Renal pelvis (tissue), 4 donors: Measurements from ENCODE around the gene SYNGR2. TPM values are rescaled to one million over a fixed set of nuclear protein-coding genes. Genes with fewer than 3 reads are reported as not detected.
"Not testable (repeated sequence)": the region's sequence is repeated elsewhere in the genome, so short reads cannot be mapped to it uniquely, and the experiment has no call there.

Experiments
- DNase-seq: peaks from one replicate; pipeline ENCODE4 v3.0.0-alpha.2; 2013
- polyA plus RNA-seq, 3 donors: library from polyadenylated mRNA; unstranded; fragments of 120-200 nt; gene quantifications; one replicate each; pipeline ENCODE4 v1.2.1, GENCODE V29; 2013; ENCODE audit not compliant: insufficient read length in 3 of 3

SYNGR2 gene
- polyA plus RNA-seq, 3 donors, result 71.5 to 79.1 (median 72.9) TPM

DNA sequence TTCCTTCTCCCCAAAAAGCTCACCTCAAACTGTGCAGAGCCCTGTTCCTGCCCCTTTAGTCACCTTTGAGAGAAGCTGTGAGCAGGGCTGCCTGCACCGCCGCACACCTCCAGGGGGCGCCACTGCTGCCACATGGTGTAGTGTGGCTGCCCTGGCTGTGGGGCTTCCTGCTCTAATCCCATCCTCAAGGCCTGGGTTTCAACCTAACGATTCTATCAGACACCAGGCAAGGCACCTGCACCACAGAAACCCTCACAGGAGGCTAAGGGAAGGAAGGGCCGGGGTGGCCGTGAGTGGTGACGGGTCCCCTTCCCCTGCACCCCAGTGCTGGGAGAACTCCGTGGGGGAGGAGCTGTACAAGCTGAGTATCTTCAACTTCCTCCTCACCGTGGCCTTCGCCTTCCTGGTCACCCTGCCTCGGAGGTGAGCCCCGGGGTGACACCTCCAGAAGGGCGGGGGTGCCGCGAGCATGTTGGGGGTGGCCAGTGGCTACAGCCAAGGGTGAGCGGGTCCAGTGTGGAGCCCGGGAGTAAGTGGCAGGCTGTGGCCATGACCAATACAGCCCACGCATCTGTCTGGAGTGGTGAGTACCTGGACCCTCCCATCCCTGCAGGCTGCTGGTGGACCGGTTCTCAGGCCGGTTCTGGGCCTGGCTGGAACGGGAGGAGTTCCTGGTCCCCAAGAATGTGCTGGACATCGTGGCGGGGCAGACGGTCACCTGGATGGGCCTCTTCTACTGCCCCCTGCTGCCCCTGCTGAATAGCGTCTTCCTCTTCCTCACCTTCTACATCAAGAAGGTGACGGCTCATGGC lies 30.8 kb upstream of the SYNGR2 start:
- DNase-seq, result no peak

DNA sequence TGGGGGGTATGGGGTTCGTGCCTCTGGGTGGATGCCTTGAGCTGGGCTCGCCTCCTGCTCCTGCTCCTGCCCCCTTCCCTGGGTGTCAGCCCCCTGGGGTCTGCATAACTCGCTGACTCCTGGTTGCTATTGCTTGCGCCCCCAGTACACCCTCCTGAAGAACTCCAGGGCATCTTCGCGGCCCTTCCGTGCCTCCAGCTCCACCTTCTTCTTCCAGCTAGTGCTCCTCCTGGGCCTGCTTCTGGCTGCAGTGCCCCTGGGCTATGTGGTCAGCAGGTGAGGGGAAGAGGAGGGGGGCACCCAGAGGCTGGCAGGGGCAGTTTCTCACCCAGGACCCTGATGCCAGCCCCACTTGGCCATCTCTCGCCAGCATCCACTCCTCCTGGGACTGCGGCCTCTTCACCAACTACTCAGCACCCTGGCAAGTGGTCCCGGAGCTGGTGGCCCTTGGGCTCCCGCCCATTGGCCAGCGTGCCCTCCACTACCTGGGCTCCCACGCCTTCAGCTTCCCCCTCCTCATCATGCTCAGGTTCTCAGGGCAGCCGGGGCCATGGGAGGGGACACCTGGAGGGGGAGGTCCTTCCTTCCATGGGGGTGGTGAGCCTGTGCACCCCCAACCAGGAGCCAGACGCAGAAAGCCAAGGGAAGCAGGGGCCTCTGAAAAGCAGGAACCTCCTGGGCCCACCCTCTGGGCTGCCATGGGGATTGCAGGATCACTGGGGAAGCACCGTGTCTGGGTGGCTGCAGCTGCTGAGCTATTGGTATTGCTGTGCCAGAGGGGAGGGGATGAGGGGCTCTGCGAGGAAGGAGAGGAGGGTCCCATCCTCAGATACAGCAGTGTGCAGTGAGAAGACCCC lies 29.9 kb upstream of the SYNGR2 start:
- no peak for DNase-seq

DNA sequence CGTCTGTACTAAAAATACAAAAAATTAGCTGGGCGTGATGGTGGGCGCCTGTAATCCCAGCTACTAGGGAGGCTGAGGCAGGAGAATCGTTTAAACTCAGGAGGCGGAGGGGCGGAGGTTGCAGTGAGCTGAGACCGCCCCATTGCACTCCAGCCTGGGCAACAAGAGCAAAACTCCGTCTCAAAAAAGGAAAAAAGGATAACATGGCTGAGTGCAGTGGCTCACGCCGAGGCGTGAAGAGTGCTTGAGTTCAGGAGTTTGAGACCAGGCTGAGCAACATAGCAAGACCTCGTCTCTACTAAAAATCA lies 28.6 kb upstream of the SYNGR2 start:
- not testable (repeated sequence) for DNase-seq

DNA sequence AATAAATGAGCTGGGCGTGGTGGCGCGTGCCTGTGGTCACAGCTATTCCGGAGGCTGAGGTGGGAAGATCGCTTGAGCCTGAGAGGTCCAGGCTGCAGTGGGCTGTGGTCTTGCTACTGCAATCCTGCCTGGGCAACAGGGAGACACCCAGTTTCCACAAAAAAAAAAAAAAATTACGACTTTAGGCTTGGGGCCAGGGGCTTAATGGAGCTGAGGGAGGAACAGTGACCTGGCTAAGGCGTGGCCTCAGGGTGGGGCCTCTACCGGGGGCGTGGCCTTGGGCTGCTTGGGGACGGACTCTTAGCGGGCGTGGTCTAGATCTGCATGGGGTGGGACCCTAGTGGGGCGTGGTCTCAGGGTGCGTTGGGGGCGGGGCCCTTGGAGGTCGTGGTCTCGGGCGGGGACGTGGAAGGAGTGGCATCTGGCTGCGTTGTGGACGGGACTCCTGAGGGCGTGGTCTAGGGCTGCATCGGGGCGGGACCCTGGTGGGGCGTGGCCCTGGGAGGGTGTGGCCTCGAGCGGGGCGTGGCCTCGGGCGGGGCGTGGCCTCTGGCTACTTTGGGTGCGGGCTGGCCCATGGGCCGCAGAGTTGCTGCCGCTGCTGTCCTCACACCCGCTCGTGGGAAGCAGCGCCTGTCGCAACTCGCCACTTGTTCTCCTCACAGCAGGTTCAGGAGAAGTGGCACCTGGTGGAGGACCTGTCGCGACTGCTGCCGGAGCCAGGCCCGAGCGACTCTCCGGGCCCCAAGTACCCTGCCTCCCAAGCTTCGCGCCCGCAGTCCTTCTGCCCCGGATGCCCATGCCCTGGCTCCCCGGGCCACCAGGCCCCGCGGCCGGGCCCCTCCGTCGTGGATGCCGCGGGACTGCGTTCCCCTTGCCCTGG lies 28.0 kb upstream of the SYNGR2 start:
- peak; percentile 72 for DNase-seq

DNA sequence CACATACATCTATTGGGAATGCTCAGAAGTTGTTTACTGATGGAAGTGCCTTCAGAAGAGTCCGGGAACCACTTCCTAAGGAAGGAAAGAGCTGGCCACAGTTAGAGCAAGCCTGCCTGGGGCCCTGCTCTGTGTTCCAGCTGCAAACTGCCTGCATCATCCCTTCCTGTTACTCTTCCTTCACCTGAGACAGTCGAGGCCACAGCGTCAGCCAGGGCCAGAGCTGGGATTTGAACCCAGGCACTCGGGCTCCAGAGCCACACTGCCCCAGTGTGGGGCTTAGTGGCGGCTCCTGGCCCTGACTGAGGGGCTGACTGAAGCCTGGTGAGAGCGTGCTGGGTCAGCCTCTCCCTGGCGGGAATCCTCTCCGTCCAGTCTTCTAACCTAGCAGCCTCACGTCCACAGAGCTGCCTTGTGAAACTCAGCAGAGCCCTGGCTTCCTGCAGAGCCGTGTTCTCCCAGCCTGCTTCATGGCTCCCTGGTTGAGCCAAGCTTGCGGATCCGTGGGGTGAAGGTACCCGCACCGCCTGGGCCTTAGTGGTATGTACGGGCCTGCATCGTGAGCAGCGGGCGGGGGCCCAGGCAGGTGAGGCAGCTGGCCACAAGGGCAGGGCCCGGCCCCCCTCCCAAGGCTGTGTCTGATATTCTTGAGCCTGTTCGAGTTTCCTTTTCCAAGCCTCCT lies 26.8 kb upstream of the SYNGR2 start:
- DNase-seq, result no peak

DNA sequence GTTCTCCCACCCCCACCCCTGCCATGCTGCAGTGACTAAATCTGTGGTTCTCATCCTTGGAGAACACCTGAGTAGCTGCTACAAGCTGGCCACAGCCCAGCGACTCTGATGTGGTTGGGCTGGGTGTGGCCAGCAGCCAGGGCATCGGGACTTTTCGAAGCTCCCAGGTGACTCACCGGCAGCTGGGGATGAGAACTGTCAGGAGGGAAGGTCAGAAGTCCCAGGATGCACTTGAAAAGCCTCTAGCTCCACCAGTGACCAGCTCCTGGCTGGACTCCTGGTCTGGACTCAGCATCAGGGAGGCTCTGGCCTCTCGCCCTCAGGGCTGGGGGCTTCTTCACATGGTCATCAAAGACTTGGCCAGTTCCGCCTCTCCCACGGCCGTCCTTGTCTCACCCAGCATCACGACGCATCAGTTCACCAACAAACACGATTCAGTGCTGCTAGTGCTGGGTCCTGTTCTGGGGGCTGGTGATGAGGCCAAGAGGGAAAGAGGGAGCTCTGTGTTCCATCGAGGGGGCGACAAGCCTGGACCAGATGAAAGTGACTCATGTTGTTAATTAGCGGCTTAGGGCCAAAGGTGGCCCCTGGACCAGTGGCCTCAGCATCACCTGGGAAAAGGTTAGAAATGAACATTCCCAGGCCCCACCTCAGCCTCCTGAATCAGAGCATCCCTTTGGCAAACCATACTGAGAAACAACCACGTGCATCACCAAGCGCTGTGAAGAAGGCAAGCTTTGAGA lies 26.1 kb upstream of the SYNGR2 start:
- no peak for DNase-seq

DNA sequence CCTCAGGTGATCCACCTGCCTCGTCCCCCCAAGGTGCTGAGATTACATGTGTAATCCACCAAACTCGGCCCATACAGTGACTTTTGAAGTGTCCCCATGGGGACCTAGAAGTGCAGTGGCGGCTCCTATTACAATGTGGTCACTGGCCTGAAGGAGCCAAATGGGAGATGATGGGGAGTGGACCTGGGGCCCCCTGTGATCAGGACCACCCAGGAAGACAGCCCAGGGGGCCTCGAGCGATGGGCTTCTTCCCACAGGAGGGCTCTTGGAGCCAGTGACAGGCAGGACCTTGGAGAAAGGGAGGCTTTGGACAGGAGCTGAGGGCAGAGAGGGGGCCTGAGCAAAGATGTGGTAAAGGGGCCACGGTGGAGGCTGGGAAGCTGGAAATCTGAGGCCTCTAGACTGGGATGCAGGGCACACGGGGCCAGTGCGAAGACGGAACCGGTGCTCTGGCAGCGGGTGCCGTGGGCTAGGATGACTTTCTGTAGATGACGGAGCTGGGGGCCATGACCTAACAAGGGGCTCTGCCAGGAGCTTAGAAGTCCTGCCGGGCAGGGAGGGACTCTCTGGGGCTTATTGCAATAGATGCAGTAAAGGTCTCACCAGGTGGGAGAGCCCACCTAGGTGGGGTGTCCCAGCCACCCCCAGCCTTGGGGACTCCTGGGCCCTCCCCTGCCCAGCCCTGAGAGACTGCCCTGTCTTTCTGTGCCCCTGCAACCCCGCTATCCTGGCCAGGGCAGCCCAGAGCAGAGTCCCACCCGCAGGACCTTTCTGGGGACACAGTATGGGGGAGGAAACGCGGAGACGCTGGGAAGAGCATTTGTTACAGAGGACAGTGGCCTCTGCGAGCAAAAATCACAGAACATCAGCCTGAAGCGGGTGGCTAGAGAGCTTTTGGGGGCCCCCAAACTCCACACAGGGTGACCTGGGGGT lies 24.9 kb upstream of the SYNGR2 start:
- DNase-seq, result no peak

DNA sequence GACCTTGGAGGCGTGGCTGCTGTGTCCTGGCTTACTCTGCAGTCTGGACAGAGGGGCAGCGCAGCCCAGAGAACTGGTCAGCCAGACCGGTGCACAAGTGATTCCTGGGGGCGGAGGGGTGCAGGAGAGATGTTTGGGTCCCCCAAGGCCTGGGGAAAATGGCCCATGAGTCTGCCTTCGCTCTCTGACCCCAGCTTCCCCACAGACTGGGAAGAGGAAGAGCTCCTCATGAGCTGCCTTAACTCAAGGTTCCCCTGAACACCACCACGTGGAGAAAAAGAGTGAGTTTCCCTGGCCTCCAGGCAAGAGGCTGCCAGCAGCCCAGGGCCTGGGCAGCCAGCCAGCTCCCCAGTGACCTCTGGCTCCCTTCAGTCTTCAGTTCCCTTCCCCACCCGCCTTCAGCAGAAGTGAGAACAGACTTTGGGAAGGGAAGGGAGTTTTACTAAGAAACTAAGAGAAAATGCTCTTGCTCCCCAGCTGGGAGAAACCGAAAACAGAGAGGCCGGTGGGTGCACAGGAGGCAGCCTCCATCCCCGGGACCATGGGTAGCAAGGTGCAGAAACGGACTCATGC lies 24.1 kb upstream of the SYNGR2 start:
- peak; percentile 77 for DNase-seq

DNA sequence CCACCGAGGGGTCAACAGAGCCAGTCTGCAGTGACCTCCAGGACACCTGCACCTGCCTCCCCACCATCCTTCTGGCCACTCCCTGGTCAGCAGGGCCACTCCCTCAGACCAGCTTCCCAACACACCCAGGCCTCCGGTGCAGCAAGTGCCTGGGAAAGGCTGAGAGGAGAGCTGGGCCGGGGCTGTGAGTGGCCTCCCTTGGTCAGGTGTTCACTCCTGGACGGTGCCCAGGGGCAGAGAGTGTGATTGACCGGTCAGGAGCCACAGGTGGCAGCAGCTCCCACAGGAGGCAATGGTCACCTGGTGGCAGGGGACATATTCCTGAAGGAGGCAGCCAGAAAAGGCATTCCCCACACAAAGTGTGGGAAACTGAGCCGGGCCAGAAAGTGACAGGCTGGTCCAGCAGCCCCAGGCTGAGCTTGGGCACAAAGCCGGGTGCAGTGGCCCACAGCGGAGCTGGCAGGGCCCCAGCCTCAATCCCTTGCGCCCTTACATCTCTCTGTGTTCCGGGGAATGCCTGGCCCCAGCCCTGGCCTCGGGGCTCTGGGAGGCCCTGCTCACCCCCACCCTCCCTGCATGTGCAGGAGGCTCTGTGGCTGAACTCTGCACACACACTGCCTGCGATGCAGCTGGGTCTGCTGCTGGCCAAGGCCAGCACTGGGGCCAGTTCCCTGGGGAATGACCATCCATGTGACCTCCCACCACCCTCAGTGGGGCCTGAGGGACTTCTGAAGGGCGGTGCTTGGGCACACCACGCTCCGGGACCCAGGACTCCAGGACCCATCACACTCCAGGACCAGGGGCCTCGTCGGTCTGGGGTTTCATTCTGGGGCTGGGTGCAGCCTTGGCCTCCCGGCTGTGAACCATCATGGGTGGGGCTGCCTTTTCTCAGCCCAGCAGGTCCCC lies 23.4 kb upstream of the SYNGR2 start:
- DNase-seq, result no peak

DNA sequence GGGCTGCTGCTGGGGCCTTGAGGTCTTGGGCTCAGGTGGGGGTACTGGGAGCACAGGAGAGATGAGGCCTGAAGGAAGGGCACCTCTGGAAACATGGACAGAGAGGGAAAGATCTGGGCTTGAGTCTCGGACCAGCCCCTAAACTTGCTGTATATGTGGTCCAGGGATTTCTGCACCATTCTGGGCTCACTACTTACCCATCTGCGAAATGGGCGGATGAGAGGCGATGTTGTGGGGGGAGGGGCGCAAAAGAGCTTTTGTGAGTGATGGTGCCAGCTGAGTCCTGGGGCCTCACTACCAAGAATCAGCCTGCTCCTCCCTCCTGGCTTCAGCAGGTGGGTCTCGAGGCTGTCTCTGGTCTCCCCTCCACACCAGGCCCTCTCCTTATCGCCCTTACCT lies 21.9 kb upstream of the SYNGR2 start:
- no peak for DNase-seq

DNA sequence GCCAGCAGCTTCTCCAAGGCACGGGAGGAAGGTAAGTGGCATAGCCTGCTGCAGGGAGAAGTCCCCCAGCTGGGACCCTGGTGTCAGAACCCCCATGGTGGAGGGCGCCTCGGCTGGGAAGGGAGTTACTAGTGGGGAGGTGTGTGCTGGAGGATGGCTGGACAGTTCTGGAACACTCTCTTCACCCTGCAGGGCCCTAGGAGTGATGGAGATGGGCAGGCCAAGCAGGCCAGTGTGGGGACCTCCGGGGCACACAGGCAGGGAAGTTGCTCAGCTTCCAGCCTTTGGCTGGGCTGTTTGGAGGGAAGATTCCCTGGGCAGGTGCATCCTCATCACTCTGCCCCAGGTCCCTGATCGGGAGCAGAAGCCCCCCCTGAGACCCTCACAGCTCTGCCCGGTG lies 21.5 kb upstream of the SYNGR2 start:
- no peak for DNase-seq

DNA sequence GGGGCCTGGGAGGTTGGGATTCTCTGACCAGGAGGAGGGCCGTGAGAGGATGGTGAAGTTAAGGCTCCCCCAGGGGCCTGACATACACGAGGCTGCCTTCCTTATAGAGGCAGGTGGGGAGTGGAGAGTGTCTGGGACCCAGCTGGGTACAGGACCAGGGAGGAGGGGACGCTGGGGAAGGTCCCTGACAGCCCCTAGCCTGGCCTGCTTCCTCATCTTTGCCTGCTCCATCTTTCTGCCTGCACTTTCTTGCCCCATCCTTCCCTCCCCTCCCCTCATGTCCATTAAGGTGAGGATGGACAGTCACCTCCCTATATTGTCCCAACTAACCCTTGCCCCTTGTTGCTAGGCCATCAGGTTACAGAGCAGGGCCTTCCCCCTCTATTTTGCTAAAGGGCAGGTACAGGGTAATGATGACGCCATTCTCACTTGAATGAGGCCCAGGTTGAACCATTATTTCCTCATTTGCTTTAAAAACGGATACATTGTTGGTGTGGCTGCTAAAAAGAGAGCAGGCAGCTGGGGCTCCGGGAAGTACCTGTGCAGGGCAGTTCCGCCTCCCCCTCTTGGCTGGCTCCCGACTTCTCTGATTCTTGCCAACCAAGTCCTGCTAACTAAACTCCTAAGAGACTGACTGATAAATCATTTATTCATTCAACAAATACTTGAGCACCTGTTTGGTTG lies 20.9 kb upstream of the SYNGR2 start:
- no peak for DNase-seq

DNA sequence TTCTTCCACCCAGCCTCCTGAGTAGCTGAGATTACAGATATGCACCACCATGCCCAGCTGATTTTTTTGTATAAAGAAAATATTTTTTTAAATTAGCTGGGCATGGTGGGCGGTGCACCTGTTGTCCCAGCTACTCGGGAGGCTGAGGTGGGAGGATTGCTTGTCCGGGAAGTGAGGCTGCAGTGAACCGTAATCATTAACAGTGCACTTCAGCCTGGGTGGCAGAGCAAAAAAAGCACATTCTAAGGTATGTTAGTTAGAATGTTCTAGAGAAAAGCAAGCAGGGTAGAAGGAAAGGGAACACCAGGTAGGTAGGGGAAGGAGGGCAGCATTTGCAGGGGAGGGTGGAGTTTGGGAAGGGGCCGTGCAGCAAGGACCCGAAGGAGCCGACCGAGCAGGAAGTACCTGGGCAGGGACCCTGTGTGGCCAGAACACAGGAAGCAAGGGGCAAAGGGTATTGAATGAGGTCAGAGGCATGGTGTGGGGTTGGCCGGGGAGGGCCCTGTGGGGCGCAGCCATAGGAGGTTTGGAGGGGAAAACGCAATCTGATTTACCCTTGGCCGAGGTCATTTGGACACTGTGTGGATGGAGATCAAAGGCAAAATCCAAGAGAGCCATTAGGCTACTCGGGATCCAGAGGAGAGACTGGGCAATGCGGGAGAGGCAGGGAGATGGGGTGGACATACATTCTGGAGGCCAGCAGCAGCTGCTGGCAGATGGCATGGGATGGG lies 19.9 kb upstream of the SYNGR2 start:
- DNase-seq, result no peak

DNA sequence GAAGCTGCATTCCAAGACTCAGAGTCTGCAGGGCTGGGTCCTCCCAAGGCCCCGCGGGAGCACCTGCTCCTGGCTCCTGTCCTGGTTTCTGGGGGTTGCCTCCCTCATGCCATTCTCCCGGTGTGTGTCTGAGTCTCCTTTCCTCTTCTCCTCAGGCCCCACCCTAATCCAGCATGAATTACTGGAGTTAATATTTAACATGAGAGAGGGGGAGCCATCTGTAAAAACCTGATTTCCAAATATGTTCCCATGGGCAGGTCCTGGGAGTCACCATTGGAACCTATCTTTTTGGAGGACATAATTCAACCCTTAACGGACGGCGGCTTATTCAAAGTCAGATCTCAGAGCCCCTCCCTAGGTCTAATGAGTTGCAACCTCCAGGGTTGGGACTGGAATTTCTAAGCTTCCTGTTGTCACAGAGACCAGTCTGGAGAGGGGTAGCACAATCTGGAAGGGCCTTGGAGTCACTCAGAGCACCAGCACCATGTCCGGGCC lies 16.8 kb upstream of the SYNGR2 start:
- DNase-seq, result no peak

DNA sequence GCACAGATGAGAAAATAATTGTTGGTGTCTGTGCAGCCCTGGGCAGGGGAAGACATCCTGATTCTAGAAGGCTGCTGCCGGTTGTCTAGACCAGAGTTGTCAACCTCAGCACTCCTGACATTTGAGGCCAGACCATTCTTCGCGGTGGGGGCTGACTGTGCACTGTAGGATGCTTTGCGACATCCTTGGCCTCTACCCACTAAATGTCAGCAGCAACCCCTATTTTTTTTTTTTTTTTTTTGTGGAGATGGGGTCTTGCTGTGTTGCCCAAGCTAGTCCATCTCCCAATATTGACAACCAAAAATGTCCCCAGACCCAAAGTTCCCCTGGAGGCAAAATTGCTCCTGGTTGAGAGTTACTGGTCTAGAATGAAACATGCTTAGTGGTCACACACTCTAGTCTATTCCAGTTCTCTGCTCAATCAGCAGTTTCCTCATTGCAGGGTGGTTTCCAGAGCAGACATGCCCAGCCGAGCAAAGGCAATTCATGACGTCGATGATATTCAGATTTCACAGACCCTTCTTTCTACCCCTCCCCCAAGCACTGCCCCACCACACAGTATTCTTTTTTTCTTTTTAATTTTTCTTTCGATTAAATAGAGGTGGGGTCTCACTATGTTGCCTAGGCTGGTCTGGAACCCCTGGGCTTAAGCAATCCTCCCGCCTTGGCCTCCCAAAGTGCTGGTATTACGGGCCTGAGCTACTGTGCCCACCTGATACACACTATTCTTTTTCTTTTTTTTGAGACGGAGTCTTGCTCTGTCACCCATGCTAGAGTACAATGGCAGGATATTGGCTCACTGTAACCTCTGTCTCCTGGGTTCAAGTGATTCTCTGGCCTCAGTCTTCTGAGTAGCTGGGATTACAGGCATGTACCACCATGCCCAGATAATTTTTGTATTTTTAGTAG lies 13.2 kb upstream of the SYNGR2 start:
- no peak for DNase-seq
